Sigmoid colon (tissue), 7 donors: ENCODE data around the gene TMEM52. TPM values are rescaled to one million over a fixed set of nuclear protein-coding genes. Genes with fewer than 3 reads are reported as not detected.
"Not testable (repeated sequence)": the region's sequence is repeated elsewhere in the genome, so short reads cannot be mapped to it uniquely, and the experiment has no call there.

Source experiments
- DNase-seq: peaks from one replicate; pipeline ENCODE4 v3.0.0-alpha.2; 2019
- H3K27ac ChIP-seq, 4 donors: fragments of 200-600 bp; sonication (generic); one replicate each; pipeline ENCODE4 v1.5.1; 2016 to 2019; ENCODE audit warnings: mild to moderate bottlenecking in 1 of 4
- H3K27me3 ChIP-seq, 3 donors: fragments of 200-600 bp; sonication (generic); one replicate each; pipeline ENCODE4 v1.5.1; 2019; ENCODE audit warnings: mild to moderate bottlenecking in 1 of 3
- H3K36me3 ChIP-seq, 4 donors: fragments of 200-600 bp; sonication (generic); one replicate each; pipeline ENCODE4 v1.5.1; 2016 to 2019
- H3K4me1 ChIP-seq, 4 donors: fragments of 200-600 bp; sonication (generic); one replicate each; pipeline ENCODE4 v1.5.1; 2017 to 2019
- H3K4me3 ChIP-seq, 4 donors: fragments of 200-600 bp; sonication (generic); one replicate each; pipeline ENCODE4 v1.5.1; 2017 to 2019; ENCODE audit warnings: mild to moderate bottlenecking in 2 of 4, moderate library complexity in 1 of 4
- H3K9me3 ChIP-seq, 4 donors: fragments of 200-600 bp in 3 of 4; sonication (generic) in 3 of 4; one replicate each; pipeline versions ENCODE4 v1.5.1 to v1.6.1; 2013 to 2019
- EP300 ChIP-seq, 4 donors: sonication (generic); formaldehyde crosslinking; IDR thresholded peaks; one replicate each; pipeline ENCODE4 v1.6.1; 2017; ENCODE audit warnings: antibody characterized with exemption in 4 of 4
- POLR2A ChIP-seq, 2 donors: fragments of 450-650 bp; IDR thresholded peaks; one replicate each; pipeline ENCODE4 v1.6.1; 2016; ENCODE audit warnings: antibody characterized with exemption in 2 of 2, mild to moderate bottlenecking in 2 of 2, moderate library complexity in 2 of 2
- POLR2AphosphoS5 ChIP-seq, 4 donors: sonication (generic); formaldehyde crosslinking; IDR thresholded peaks; one replicate each; pipeline ENCODE4 v1.6.1; 2017; ENCODE audit warnings: antibody characterized with exemption in 4 of 4
- WGBS, 2 donors: extraction: QIAGEN DNeasy Blood & Tissue Kit; methylation state at CpG; one replicate each; pipeline ENCODE4 v1.1.7; 2013; 5-methylcytosine and 5-hydroxymethylcytosine counted together
- intact Hi-C: fragments of 100-400 bp; cut with DNase I; formaldehyde crosslinking; loops from one replicate; pipeline ENCODE4 v1.15.1; 2023
- polyA plus RNA-seq, 3 donors: library from polyadenylated mRNA; stranded (reverse); fragments of 200-250 nt; gene quantifications; one replicate each; pipeline ENCODE4 v1.2.3, GENCODE V29; 2013
- total RNA-seq, 4 donors: library from RNA; depleted of rRNA; stranded (reverse); fragments of >200 nt; gene quantifications; one replicate each; pipeline ENCODE4 v1.1.0, GENCODE V29; 2016
- TF ChIP-seq, protein P1 (sequence below), 4 experiments: fragments of 450-650 bp in 3 of 4; fragments of 200-600 bp in 1 of 4; IDR thresholded peaks; one replicate each; pipeline ENCODE4 v1.5.1; 2016 to 2019; ENCODE audit warnings: antibody characterized with exemption in 4 of 4, mild to moderate bottlenecking in 3 of 4, moderate library complexity in 2 of 4
- donor health status: healthy with polysubstance abuse.
- donor health status: Bipolar disorder and iron deficiency.
- donor health status: healthy.

Gene TMEM52
- total and polyA plus RNA-seq, 7 donors: 1.1 to 5.5 (median 2.1) TPM; not detected in 2

DNA sequence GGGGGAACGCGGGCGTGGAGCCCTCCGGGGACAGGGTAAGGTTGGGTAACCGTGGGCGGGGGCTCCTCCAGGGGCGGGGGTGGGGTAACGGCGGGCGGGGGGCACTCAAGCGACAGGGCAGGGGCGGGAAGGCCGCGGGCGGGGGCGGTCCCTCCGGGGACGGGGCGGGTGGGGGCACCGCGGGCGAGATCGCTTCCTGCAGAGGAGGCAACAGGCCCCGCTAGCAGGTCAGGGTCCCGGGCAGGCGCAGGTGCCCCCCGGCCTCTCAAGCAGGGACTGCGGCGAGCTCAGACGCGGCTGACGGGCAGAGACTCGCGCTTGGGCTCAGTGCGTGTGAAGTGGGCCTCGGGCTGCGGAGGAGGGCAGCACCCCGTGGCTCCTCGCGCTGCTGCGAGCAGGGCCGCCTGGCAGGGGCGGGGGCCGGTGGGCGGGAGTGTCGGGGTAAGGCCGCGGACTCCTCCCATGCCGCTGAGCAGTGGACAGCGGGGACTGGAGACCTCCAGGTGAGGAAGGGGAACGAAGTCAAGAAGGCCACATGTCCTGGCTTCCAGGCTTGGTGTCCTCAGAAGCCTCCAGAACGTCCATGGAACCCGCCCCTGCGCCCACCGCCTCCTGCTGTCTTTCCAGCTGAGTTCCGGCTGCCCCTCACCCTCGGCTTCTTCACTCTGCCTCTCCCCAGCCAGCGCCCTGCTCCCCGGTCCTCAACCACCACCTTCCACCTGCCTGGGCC, 27.6 kb downstream of the TMEM52 start:
- Histone ChIP-seq H3K27me3 (peaks cover 0 to 21% (median 18%) of the 10 kb centered on the region in 3 donors), H3K27ac (peak overlapping the region; percentile 90 to 100 (median 96)), H3K36me3 (no peaks in the 10 kb centered on the region), H3K4me1 (peaks cover 0 to 56% (median 52%) of the 10 kb centered on the region in 4 donors), H3K4me3 (peak overlapping the region; percentile 66 to 97 (median 95)), H3K9me3 (no peaks in the 10 kb centered on the region)
- TF ChIP-seq, protein P1, sequence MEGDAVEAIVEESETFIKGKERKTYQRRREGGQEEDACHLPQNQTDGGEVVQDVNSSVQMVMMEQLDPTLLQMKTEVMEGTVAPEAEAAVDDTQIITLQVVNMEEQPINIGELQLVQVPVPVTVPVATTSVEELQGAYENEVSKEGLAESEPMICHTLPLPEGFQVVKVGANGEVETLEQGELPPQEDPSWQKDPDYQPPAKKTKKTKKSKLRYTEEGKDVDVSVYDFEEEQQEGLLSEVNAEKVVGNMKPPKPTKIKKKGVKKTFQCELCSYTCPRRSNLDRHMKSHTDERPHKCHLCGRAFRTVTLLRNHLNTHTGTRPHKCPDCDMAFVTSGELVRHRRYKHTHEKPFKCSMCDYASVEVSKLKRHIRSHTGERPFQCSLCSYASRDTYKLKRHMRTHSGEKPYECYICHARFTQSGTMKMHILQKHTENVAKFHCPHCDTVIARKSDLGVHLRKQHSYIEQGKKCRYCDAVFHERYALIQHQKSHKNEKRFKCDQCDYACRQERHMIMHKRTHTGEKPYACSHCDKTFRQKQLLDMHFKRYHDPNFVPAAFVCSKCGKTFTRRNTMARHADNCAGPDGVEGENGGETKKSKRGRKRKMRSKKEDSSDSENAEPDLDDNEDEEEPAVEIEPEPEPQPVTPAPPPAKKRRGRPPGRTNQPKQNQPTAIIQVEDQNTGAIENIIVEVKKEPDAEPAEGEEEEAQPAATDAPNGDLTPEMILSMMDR (IDR thresholded peaks at IDR 0.05): no peak
- peak; percentile 7 to 83 (median 56) for TF ChIP-seq POLR2AphosphoS5 (IDR thresholded peaks at IDR 0.05)
- DNase-seq: peak; percentile 89
- intact Hi-C loops: loop anchor here (2.0 kb wide), 2 partner anchors 17 to 113 kb away; partner anchors contain the start of gene NADK
- WGBS, 2 donors: 1 to 2% methylated on average over 59 of the region's 59 CpGs

DNA sequence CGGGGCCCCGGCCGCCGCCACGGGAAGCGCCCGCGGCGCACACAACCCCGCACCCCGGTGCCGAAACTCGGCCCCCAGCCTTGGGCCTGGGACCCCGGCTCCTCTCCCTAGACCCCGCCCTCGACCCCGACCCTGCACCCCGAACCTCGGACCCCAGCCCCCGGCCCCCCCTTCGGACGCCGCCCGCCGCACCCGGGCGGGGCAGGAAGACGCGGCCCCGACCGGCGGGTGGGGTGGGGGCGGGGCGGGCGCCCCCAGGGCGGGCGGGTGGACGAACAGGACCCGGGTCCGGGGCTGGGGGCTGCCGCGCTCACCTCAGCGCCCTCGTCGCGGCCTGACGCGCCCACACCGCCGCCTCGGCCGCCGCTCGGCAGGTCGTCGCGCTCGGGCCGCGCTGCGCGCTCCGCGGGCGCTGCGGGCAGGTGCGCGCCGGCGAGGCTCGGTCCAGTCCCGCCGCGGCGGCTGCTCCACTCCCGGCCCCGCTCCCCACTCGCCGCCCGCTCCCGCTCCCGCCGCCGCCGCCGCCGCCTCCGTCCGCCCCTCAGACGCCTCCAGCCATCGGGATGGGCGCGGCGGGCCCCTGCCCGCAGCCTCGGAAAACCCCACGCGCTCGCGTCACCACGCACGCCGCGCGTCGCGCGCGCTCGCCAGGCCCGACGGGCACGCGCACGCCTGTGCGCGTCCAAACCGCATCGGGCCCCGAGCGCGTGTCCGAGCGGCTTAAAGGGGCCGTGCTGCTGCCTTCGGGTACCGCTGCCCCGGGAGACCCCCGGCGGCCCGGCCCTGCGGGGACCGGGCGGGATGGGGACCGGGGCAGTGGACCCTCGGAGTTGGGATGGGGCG, 28.4 kb downstream of the TMEM52 start, which contains the start of gene GNB1:
GNB1 (minus strand) TSS at position 582 of the 843 bp plus-strand sequence. CDS start 65,634 bp downstream, outside the sequence.
- Histone ChIP-seq H3K36me3 (no peaks in the 10 kb centered on the region), H3K4me3 (peak within 1 kb of the TSS; percentile 83 to 97 (median 95)), H3K4me1 (peaks cover 0 to 63% (median 59%) of the 10 kb centered on the region in 4 donors), H3K9me3 (no peaks in the 10 kb centered on the region), H3K27ac (peak within 1 kb of the TSS; percentile 90 to 100 (median 96)), H3K27me3 (peaks cover 0 to 15% (median 13%) of the 10 kb centered on the region in 3 donors)
- intact Hi-C loops: loop anchor here (2.0 kb wide), 2 partner anchors 18 to 112 kb away; partner anchors contain the start of gene NADK
- DNase-seq: peak; percentile 92
- TF ChIP-seq, protein P1 (IDR thresholded peaks at IDR 0.05): no peak
- peak; percentile 75 to 89 (median 82) for TF ChIP-seq POLR2AphosphoS5 (IDR thresholded peaks at IDR 0.05)
- 1% methylated on average over 137 of the region's 137 CpGs for WGBS, 2 donors

DNA sequence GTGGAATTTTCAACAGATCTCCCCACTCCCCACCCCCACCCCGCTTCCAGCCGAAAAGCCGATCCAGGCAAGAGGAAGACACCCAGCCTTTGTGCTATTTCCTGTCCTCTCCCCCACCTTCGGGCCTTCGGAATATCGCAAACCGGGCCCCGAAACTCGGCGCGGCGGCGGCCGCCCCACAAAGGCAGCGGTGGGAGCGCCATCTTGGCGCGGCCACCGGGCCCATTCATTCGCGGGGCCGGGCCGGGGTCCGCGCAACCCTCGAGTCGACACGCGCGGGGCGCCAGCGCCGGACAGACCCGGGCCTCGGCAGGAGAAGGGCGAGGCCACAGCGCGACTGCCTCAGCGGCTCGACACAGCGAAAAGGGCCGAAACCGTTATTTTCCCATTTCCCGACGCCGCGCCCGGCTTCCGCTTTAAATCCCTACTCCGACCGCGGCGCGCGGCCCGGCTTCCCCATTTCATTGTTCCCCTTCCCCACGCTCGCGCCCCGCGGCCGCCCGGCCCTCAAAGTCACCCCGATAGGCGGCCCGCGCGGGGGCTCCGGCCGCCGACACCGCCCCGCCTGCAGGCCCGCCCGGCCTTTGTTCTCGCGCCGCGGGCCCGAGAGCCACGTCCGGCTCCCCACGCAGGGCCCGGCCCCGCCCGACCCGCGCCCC, 29.1 kb downstream of the TMEM52 start:
- TF ChIP-seq, protein P1 (IDR thresholded peaks at IDR 0.05): no peak
- TF ChIP-seq POLR2A (IDR thresholded peaks at IDR 0.05): no peak
- TF ChIP-seq EP300 (IDR thresholded peaks at IDR 0.05): no peak
- TF ChIP-seq POLR2AphosphoS5 (IDR thresholded peaks at IDR 0.05): no peak
- intact Hi-C loops: loop anchor here (2.0 kb wide), 3 partner anchors 19 to 111 kb away; partner anchors contain the start of gene NADK
- Histone ChIP-seq H3K27me3 (peaks cover 0 to 8% (median 6%) of the 10 kb centered on the region in 3 donors), H3K27ac (peak overlapping the region; percentile 90 to 100 (median 96)), H3K36me3 (no peaks in the 10 kb centered on the region), H3K4me1 (peaks cover 0 to 62% (median 58%) of the 10 kb centered on the region in 4 donors), H3K4me3 (peak overlapping the region; percentile 83 to 97 (median 95)), H3K9me3 (no peaks in the 10 kb centered on the region)
- no peak for DNase-seq
- 0 to 1% methylated on average over 88 of the region's 88 CpGs for WGBS, 2 donors

DNA sequence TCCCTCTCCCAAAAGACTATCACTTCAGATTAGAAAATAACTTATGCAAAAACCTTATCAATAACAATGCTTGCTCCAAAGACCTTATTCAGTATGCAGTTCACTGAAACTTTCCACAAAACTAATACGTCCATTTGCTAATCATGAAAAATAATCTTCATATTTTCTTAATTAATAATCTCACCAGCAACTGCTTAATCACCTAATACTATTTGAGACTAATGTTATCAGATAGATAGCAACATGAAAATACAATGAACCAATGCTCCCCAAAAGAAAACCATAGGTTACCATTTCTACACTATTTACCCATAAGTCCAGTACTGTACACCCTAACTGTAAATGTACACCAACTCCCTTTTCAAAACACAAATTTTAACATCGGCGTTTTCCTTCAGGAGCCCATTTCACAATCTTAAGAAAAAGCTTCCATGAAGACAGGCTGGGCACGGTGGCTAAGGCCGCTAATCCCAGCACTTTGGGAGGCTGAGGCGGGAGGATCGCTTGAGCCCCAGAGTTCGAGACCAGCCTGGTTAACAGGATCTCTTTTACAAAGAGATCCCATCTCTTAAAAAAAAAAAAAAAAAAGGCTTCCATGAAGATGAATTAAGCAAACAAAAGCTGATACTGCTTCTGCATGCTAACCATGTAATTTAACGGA, 29.9 kb downstream of the TMEM52 start:
- whole genome bisulfite sequencing, 2 donors: 19 to 35% methylated on average over 9 of the region's 9 CpGs
- TF ChIP-seq POLR2A (IDR thresholded peaks at IDR 0.05): no peak
- TF ChIP-seq POLR2AphosphoS5 (IDR thresholded peaks at IDR 0.05): no peak
- TF ChIP-seq, protein P1 (IDR thresholded peaks at IDR 0.05): no peak
- no peak for TF ChIP-seq EP300 (IDR thresholded peaks at IDR 0.05)
- Histone ChIP-seq H3K4me3 (peak overlapping the region; percentile 83 to 97 (median 95)), H3K4me1 (peaks cover 0 to 62% (median 58%) of the 10 kb centered on the region in 4 donors), H3K36me3 (no peaks in the 10 kb centered on the region), H3K27ac (peak overlapping the region; percentile 90 to 100 (median 96)), H3K9me3 (no peaks in the 10 kb centered on the region), H3K27me3 (peaks cover 0 to 2% (median 0%) of the 10 kb centered on the region in 3 donors)
- intact Hi-C loops: loop anchor here (2.0 kb wide), 1 partner anchor 42 kb away; no protein-coding TSS in a partner anchor
- no peak for DNase-seq

DNA sequence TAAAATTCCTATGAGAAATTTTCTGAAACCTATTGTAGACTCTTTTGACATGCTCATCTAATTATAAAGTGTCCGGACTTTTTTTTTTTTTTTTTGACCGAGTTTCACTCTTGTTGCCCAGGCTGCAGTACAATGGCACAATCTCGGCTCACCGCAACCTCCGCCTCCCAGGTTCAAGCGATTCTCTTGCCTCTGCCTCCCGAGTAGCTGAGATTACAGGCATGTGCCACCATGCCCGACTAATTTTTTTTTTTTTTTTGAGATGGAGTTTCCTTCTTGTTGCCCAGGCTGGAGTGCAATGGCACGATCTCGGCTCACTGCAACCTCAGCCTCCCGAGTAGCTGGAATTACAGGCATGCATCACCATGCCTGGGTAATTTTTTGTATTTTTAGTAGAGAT, 35.2 kb downstream of the TMEM52 start:
- H3K4me1 ChIP-seq: peaks cover 0 to 86% (median 78%) of the 10 kb centered on the region in 4 donors
- H3K27me3 ChIP-seq, H3K4me3 ChIP-seq, H3K27ac ChIP-seq, intact Hi-C loops, DNase-seq, H3K9me3 ChIP-seq, H3K36me3 ChIP-seq: not testable (repeated sequence)
- 79 to 87% methylated on average over 11 of the region's 11 CpGs for WGBS, 2 donors
